Ammon's horn (tissue), 1 donor: Measurements from ENCODE around the gene ZMIZ1.

ENCODE experiments used
- DNase-seq: peaks from one replicate; pipeline ENCODE4 v3.0.0-alpha.2; 2016; ENCODE audit warnings: low spot score

The ZMIZ1 gene

DNA sequence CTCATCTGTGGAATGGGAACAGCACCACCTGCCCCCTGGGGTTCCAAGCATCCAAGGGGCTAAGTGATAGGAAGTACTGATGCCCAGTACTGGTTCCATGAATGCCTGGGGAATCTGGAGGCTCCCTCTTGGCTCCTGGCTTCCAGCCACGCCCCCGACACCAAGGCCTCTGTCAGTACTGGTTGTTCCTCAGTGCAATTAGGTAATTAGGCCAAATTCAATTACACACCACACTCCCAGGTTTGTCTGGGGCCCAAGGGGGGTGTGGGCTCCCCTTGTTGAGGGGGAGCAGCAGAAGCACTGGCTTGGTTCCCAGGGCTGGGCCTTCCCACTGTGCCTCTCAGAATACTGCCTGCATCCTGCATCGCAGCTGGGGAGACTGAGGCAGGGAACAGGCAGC is 164.1 kb downstream of the ZMIZ1 start:
- no peak for DNase-seq

GRCh38 chr10:79234391-79235315 is 165.9 kb downstream of the ZMIZ1 start:
- no peak for DNase-seq

GRCh38 chr10:79235765-79236432 is 167.1 kb downstream of the ZMIZ1 start:
- no peak for DNase-seq

DNA sequence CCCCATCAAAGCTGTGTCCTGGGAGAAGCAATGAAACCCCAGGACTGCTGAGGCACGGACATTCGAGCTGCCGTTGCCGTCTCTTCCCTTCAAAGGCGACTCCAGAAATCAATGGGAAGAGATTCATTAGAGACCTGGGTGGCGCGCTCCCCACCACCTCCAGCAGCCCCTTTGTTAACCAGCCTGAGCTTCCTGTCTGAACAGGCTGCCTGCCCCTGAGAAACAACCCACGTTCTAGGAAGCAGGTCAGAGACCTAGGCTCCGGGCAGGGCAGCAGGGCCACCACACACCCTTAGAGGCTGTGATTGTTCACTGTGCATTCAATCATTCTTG is 167.6 kb downstream of the ZMIZ1 start:
- DNase-seq, result no peak

GRCh38 chr10:79237454-79238157 is 168.8 kb downstream of the ZMIZ1 start:
- DNase-seq, result no peak

- no peak for DNase-seq
Observed at GRCh38 chr10:79238158-79238520, 169.4 kb downstream of the ZMIZ1 start.

GRCh38 chr10:79238606-79239005 is 169.8 kb downstream of the ZMIZ1 start:
- DNase-seq, result no peak

DNA sequence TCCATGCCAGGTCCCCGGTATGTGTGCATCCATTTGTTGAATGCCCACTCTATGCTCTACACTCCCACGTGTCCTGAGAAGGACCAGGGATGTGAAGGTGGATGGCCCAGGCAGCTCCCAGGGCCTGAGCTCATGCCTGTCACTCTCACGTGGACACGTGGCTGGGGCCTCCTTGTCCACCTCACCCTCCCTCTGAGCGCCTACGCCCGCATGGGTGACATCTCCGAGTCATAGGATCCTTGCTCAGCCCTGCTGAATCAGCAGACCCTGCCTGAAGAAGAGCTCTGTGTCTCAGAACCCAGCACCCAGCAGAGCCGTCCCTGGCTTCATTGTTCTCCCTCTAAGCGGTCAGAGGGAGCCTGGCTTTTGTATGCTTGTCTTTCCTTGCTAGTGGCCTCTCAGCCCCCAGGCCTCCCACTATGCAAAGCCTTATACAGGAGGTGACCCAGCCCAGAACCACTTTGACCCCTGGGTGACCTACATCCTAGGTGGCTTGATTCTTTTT is 170.6 kb downstream of the ZMIZ1 start:
- DNase-seq, result peak; percentile 83

GRCh38 chr10:79239924-79240581 is 171.3 kb downstream of the ZMIZ1 start:
- no peak for DNase-seq

DNA sequence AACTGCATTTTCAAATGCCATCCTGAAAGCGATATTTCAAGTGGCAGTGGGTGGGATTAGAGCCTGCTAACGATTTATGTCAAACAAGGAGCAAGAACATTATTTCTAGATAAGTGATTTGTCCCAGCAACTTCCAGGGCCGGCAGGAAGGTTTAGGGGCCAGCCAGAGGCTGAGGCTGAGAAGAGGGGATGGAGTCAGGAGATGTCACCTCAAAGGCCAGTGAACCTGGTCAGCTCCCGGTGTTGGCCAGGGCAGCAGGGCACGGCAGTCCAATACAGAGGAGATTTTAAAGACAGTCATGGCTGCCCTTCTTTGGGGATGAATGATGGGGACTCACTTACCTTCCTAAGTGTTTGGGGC is 172.8 kb downstream of the ZMIZ1 start:
- DNase-seq, result no peak

GRCh38 chr10:79241990-79242619 is 173.3 kb downstream of the ZMIZ1 start:
- no peak for DNase-seq

- peak; percentile 74 for DNase-seq
Observed at GRCh38 chr10:79242620-79243152, 173.9 kb downstream of the ZMIZ1 start.

- DNase-seq, result peak; percentile 87
Observed at GRCh38 chr10:79243181-79244067, 174.7 kb downstream of the ZMIZ1 start.

GRCh38 chr10:79244068-79244442 is 175.3 kb downstream of the ZMIZ1 start:
- no peak for DNase-seq

- no peak for DNase-seq
Observed at GRCh38 chr10:79244841-79245504, 176.2 kb downstream of the ZMIZ1 start.

DNA sequence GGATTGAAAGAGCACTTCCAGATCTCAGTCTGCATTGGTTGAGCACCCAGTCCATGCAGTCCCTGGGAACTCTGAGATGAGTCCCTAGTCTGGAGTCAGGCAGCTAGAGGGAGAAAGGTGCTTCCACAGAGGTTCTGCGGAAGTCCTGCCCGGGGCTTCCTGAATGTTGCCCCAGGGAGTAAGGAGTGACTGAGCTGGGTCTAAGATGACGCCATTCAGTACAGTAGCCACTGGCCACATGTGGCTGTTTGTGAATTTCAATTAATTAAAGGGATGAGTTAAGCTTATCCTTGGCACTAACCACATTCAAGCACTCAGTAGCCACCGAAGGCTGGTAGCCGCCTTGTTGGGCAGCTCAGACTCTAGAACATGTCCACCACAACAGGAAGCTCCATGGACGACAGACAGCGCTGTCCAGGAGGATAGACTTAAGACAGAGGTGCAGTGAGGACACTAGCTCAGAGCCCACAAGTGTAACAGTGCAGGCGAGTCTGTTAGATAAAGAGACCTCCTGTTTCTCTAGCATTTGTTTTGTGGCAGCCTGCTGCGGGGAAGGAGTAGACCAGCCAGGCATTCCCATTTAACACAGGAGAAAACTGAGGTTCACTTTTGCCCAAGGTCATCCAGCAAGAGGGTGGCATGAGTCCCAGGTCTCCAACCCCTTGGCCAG is 176.9 kb downstream of the ZMIZ1 start:
- DNase-seq, result no peak

- DNase-seq, result peak; percentile 88
Observed at GRCh38 chr10:79246209-79246581, 177.4 kb downstream of the ZMIZ1 start.

DNA sequence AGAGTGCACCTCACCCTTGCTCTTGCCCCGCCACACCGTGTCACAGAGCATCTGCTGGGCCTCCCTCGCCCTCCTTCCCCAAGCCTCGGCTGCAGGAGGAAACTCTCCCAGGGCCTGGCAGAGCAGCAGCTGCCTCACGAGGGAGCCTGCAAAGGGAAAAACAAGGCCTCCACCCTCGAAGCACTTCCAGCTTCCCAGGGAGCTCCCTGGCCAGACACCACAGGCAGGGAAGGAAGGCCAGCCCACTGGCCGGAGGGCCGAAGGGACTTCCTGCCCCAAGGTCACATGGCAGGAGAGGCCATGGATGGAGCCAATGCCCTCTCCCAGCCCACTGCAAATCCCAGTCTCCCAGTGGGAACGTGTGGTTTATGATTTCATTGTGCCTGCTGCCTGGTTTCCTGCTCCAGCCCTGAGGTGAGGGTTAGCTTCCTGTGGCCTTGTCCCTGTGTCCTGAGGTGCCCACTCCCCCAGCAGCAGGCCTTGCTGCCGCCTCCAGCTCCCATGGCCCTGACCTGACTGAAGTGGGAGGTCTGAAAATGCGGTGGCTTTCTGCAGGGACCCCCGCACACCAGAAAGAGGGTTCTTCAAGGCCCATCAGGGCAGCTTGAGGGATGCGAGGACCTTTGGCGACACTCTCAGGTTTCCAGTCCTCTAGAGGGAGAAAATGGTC is 178.0 kb downstream of the ZMIZ1 start:
- DNase-seq, result peak; percentile 58
